Panc1 (cell line): Measurements from ENCODE around the gene POU3F2. TPM values are rescaled to one million over a fixed set of nuclear protein-coding genes. Genes with fewer than 3 reads are reported as not detected.

Experiments used
- ATAC-seq: fragments of 200-7000 bp; cut with Tn5 transposase; 2 replicates; pipeline ENCODE4 v1.9.1; 2020; ENCODE audit warnings: mild to moderate bottlenecking, moderate library complexity
- BruUV-seq: library from RNA; stranded (reverse); fragments of 400-500 nt; replicated peaks from 2 replicates; lab custom pipeline; 2021; lab: Mats Ljungman, UMichigan
- CTCF ChIA-PET: fragments of 300-600 bp; sonication (Branson Sonifier 250); formaldehyde crosslinking; loops from one replicate; lab custom pipeline; 2022; ENCODE audit warnings: antibody characterized with exemption; lab: Charles Lee
- POLR2A ChIA-PET: fragments of 300-600 bp; sonication (Branson Sonifier 250); formaldehyde crosslinking; loops from one replicate; lab custom pipeline; 2022; ENCODE audit warnings: antibody characterized with exemption; lab: Charles Lee
- DNase-seq: peaks from one replicate; pipeline ENCODE4 v3.0.0-alpha.2; 2010; ENCODE audit warnings: low read depth, low spot score
- H3K27ac ChIP-seq: 2 replicates; pipeline ENCODE4 v1.5.1; 2011; ENCODE audit warnings: mild to moderate bottlenecking, low read length, inconsistent platforms
- H3K27me3 ChIP-seq: fragments of 200-500 bp; sonication (Bioruptor generic); 2 replicates; pipeline ENCODE4 v1.6.0; 2014; ENCODE audit warnings: low read length, inconsistent platforms; ENCODE audit not compliant: control insufficient read depth, insufficient read depth
- H3K36me3 ChIP-seq: fragments of 200-500 bp; sonication (Bioruptor generic); 2 replicates; pipeline ENCODE4 v1.5.1; 2014; ENCODE audit warnings: inconsistent platforms, mild to moderate bottlenecking, low read length, moderate library complexity; ENCODE audit not compliant: control insufficient read depth, insufficient read depth
- H3K4me1 ChIP-seq: 2 replicates; pipeline ENCODE4 v1.5.1; 2011; ENCODE audit warnings: inconsistent platforms, mild to moderate bottlenecking, low read length, moderate library complexity; ENCODE audit not compliant: control insufficient read depth, insufficient read depth
- H3K4me3 ChIP-seq, 2 experiments: 2 replicates each; pipeline ENCODE4 v1.5.1; 2011 to 2012; ENCODE audit warnings: low read depth in 2 of 2, low read length in 2 of 2, mild to moderate bottlenecking in 2 of 2, inconsistent platforms in 1 of 2, moderate library complexity in 1 of 2
- H3K9me3 ChIP-seq: fragments of 200-500 bp; sonication (Bioruptor generic); 2 replicates; pipeline ENCODE4 v1.5.1; 2014; ENCODE audit warnings: low read depth, mild to moderate bottlenecking, inconsistent platforms, low read length, moderate library complexity; ENCODE audit not compliant: control insufficient read depth, insufficient read depth
- CTCF ChIP-seq: fragments of 450-650 bp; IDR thresholded peaks from 2 replicates; pipeline ENCODE4 v1.5.1; 2017; ENCODE audit warnings: mild to moderate bottlenecking
- POLR2AphosphoS5 ChIP-seq: IDR thresholded peaks from 2 replicates; pipeline ENCODE4 v1.6.1; 2012; ENCODE audit warnings: mild to moderate bottlenecking, low read depth, low read length, moderate library complexity
- REST ChIP-seq, 2 experiments: IDR thresholded peaks; 2 replicates each; pipeline ENCODE4 v1.6.1; 2011 to 2012; ENCODE audit warnings: low read depth in 2 of 2, control low read depth in 1 of 2, low read length in 1 of 2, mild to moderate bottlenecking in 1 of 2, moderate library complexity in 1 of 2; ENCODE audit not compliant: insufficient read depth in 1 of 2
- SIN3A ChIP-seq: IDR thresholded peaks from 2 replicates; pipeline ENCODE4 v1.6.1; 2012; ENCODE audit warnings: low read depth, mild to moderate bottlenecking, low read length, moderate library complexity, borderline replicate concordance; ENCODE audit not compliant: insufficient read depth
- TCF7L2 ChIP-seq: IDR thresholded peaks from 2 replicates; pipeline ENCODE4 v1.6.1; 2011; ENCODE audit warnings: mild to moderate bottlenecking, low read depth, low read length, inconsistent platforms
- in situ Hi-C: cut with HindIII; loops from 2 replicates; pipeline ENCODE4 v1.10.0; 2016; ENCODE audit warnings: low sequenced_read_pairs, low pct_unique_long_range_greater_than_20kb
- intact Hi-C: fragments of 100-400 bp; cut with micrococcal nuclease; formaldehyde crosslinking; loops from one replicate; pipeline ENCODE4 v1.10.0; 2022; ENCODE audit not compliant: unreplicated experiment
- total RNA-seq: library from RNA; stranded (reverse); gene quantifications from one replicate; pipeline ENCODE4 v1.2.1, GENCODE V29; 2021; ENCODE audit not compliant: unreplicated experiment

The POU3F2 gene
- total RNA-seq, 1 experiment from 2014 or later, result not detected

GRCh38 chr6:98797217-98797994, 37.0 kb upstream of the POU3F2 start:
- ATAC-seq (no peak), DNase-seq (no peak)
- in situ Hi-C loops (no loop called here), intact Hi-C loops (no loop called here)
- H3K27ac ChIP-seq, result no peak overlapping the region
- H3K4me1 ChIP-seq, result no peaks in the 10 kb centered on the region
- H3K36me3 ChIP-seq, result no peaks in the 10 kb centered on the region
- BruUV-seq, result no TSS peak
- no peaks in the 10 kb centered on the region; the same call in 1 of the 2 replicates for H3K27me3 ChIP-seq
- TF ChIP-seq TCF7L2 (no peak), CTCF (no peak), SIN3A (no peak), REST (IDR thresholded peaks at IDR 0.05; ENCODE audit: insufficient read depth in 1 of 2, low read depth in 2 of 2, low read length in 1 of 2) (no peak), POLR2AphosphoS5 (no peak)
- H3K4me3 ChIP-seq, result no peak overlapping the region
- no peaks in the 10 kb centered on the region for H3K9me3 ChIP-seq
- ChIA-PET POLR2A (no interaction called here), CTCF (no interaction called here)

GRCh38 chr6:98800866-98801265, 33.5 kb upstream of the POU3F2 start:
- DNase-seq, result no peak
- ATAC-seq, result no peak
- intact Hi-C loops, result no loop called here
- in situ Hi-C loops, result no loop called here
- ChIA-PET POLR2A (no interaction called here), CTCF (no interaction called here)
- no peak for TF ChIP-seq SIN3A
- TF ChIP-seq CTCF, result no peak
- no peak for TF ChIP-seq REST (IDR thresholded peaks at IDR 0.05; ENCODE audit: insufficient read depth in 1 of 2, low read depth in 2 of 2, low read length in 1 of 2)
- TF ChIP-seq TCF7L2, result no peak
- TF ChIP-seq POLR2AphosphoS5, result no peak
- BruUV-seq, result no TSS peak
- Histone ChIP-seq H3K9me3 (no peaks in the 10 kb centered on the region), H3K27me3 (no peaks in the 10 kb centered on the region), H3K4me1 (no peaks in the 10 kb centered on the region), H3K27ac (no peak overlapping the region), H3K36me3 (no peaks in the 10 kb centered on the region), H3K4me3 (no peak overlapping the region)
